Ovary (tissue), 10 donors: ENCODE results near the gene EIF4G2. TPM values are rescaled to one million over a fixed set of nuclear protein-coding genes. Genes with fewer than 3 reads are reported as not detected.
A peak's percentile ranks its signal among the peaks of the same experiment; 100 is the strongest.

ENCODE experiments used
- DNase-seq, 5 donors: peaks; one replicate each; pipeline ENCODE4 v3.0.0-alpha.2; 2019 to 2020
- H3K27ac ChIP-seq, 2 donors: fragments of 200-600 bp; one replicate each; pipeline versions ENCODE4 v1.5.1 to v1.8.0; 2019 to 2022
- H3K27me3 ChIP-seq: fragments of 200-600 bp; one replicate; pipeline ENCODE4 v1.8.0; 2022
- H3K36me3 ChIP-seq: fragments of 200-600 bp; sonication (generic); one replicate; pipeline ENCODE4 v1.5.1; 2019
- H3K4me1 ChIP-seq: one replicate; pipeline ENCODE4 v1.8.1; 2013; ENCODE audit warnings: mild to moderate bottlenecking, moderate library complexity; ENCODE audit not compliant: insufficient read depth
- H3K4me3 ChIP-seq: fragments of 200-600 bp; sonication (generic); one replicate; pipeline ENCODE4 v1.5.1; 2017
- H3K9me3 ChIP-seq, 2 donors: fragments of 200-600 bp in 1 of 2; sonication (generic) in 1 of 2; one replicate each; pipeline versions ENCODE4 v1.5.1 to v1.8.1; 2013 to 2019; ENCODE audit warnings: mild to moderate bottlenecking in 1 of 2, moderate library complexity in 1 of 2
- CTCF ChIP-seq, 3 donors: fragments of 450-650 bp in 2 of 3; fragments of 200-600 bp in 1 of 3; IDR thresholded peaks; one replicate each; pipeline versions ENCODE4 v1.5.1 to v1.8.0; 2016 to 2022; ENCODE audit warnings: antibody characterized with exemption in 3 of 3, mild to moderate bottlenecking in 1 of 3
- EP300 ChIP-seq: sonication (generic); formaldehyde crosslinking; IDR thresholded peaks from one replicate; pipeline ENCODE4 v1.6.1; 2017; ENCODE audit warnings: antibody characterized with exemption
- POLR2A ChIP-seq: fragments of 450-650 bp; IDR thresholded peaks from one replicate; pipeline ENCODE4 v1.6.1; 2017; ENCODE audit warnings: antibody characterized with exemption, mild to moderate bottlenecking, moderate library complexity
- WGBS, 3 donors: extraction: QIAGEN DNeasy Blood & Tissue Kit in 1 of 3; methylation state at CpG; one replicate each; pipeline versions ENCODE4 v1.1.5 to v1.1.7; 2013 to 2017; 5-methylcytosine and 5-hydroxymethylcytosine counted together
- intact Hi-C, 4 donors: fragments of 100-400 bp; cut with DNase I; formaldehyde crosslinking; loops; one replicate each; pipeline versions ENCODE4 v1.11.0 to v1.15.1; 2022 to 2023
- long read RNA-seq, 3 donors: library from polyadenylated mRNA in 2 of 3; unstranded in 2 of 3; transcript quantifications; one replicate each; pipeline ENCODE4 v2.0.0 and lab custom pipeline, GENCODE V29; 2021 to 2026
- polyA plus RNA-seq, 2 donors: library from polyadenylated mRNA; stranded (reverse); fragments of 200-250 nt in 1 of 2; fragments of 350-450 nt in 1 of 2; fragmentation: Illumina TruSeq in 1 of 2; extraction: RNeasy Lipid Tissue Mini Kit (QIAGEN cat#74804) in 1 of 2; gene quantifications; one replicate each; pipeline ENCODE4 v1.2.3, GENCODE V29; 2013 to 2014
- total RNA-seq, 7 donors: library from RNA; depleted of rRNA in 2 of 7; stranded (reverse); fragments of >200 nt in 2 of 7; fragmentation: NEBNext Ultra II Directional in 3 of 7; extraction: Animal tissue kit (Norgen Biotek cat#: 25700) in 3 of 7; gene quantifications; one replicate each; pipeline versions ENCODE4 v1.1.0 to v1.2.4, GENCODE V29; 2016 to 2023
- donor health status: DM: no; HTN: no; CAD: no; lungs with moderate emphysema.
- donor health status: DM: no; HTN: no; CAD: no.
- donor health status: Bipolar disorder and iron deficiency.
- donor health status: DM: yes; HTN: yes; CAD: no.
- donor health status: DM: no; HTN: no; CAD: no.
- donor health status: DM: yes; HTN: yes; CAD: no.

EIF4G2 gene
- total RNA-seq (100 to 1,000 TPM; 206 to 761 (median 582) TPM), polyA plus RNA-seq (100 to 1,000 TPM; 223 to 699 TPM)
- long read RNA-seq, donor 1, transcript EIF4G2-201 (22 exons, 3,978 nt): major isoform, 25 of 211 reads
- long read RNA-seq, donor 1, partial matches to known transcripts: 167 of 211 reads
- long read RNA-seq, donor 1, other reads (novel, unspliced or antisense): 14 of 211 reads
- long read RNA-seq, donor 2, transcript EIF4G2-228 (2 exons, 523 nt): minor isoform, 6 of 341 reads
- long read RNA-seq, donor 2, transcript EIF4G2-204 (3 exons, 690 nt): minor isoform, 17 of 341 reads
- long read RNA-seq, donor 2, transcript EIF4G2-201 (22 exons, 3,978 nt): major isoform, 57 of 341 reads
- long read RNA-seq, donor 2, partial matches to known transcripts: 251 of 341 reads
- long read RNA-seq, donor 2, other reads (novel, unspliced or antisense): 6 of 341 reads
- long read RNA-seq, donor 3, transcript EIF4G2-201 (22 exons, 3,978 nt): major isoform, 676 of 935 reads
- long read RNA-seq, donor 3, transcript EIF4G2-202 (21 exons, 3,346 nt): minor isoform, 66 of 935 reads
- long read RNA-seq, donor 3, partial matches to known transcripts: 129 of 935 reads
- long read RNA-seq, donor 3, other reads (novel, unspliced or antisense): 58 of 935 reads

GRCh38 chr11:10808553-10809372, at the start of gene EIF4G2:
Gene EIF4G2 (minus strand): TSS chr11:10808926.
- peak within 1 kb of the TSS; percentile 94 to 96 for H3K27ac ChIP-seq
- DNase-seq: peak; percentile 98
- peak in 1 of 3 donors; percentile 11 for TF ChIP-seq CTCF (IDR thresholded peaks at IDR 0.05)
- TF ChIP-seq POLR2A: peak; percentile 98
- TF ChIP-seq EP300: no peak
- H3K27me3 ChIP-seq: no peaks in the 10 kb centered on the region
- peaks cover 5% of the 10 kb centered on the region for H3K4me1 ChIP-seq
- peak within 1 kb of the TSS; percentile 99 for H3K4me3 ChIP-seq
- intact Hi-C loops: loop anchor here (2.0 to 10.0 kb wide), 5 partner anchors 39 to 124 kb away; partner anchors contain the start of gene ZBED5 (in 3 of the 4)
- no peaks in the 10 kb centered on the region for H3K36me3 ChIP-seq
- 0 to 1% (median 0%) methylated on average over 63 to 65 of the region's 65 CpGs for WGBS, 3 donors
- H3K9me3 ChIP-seq: no peaks in the 10 kb centered on the region

GRCh38 chr11:10857709-10858438, 49.1 kb upstream of the EIF4G2 start, which contains the start of gene ZBED5:
Gene ZBED5 (minus strand): TSS chr11:10858053. CDS start chr11:10854945, 3,108 bp downstream.
- DNase-seq: peak; percentile 96 to 98 (median 97)
- no peaks in the 10 kb centered on the region for H3K27me3 ChIP-seq
- H3K36me3 ChIP-seq: no peaks in the 10 kb centered on the region
- no peaks in the 10 kb centered on the region for H3K9me3 ChIP-seq
- H3K4me1 ChIP-seq: peaks cover 1% of the 10 kb centered on the region
- intact Hi-C loops: loop anchor here in 3 of 4 donors (2.0 to 10.0 kb wide), 2 partner anchors 49 to 53 kb away; partner anchors contain the start of gene EIF4G2 (in 3 of the 3)
- TF ChIP-seq POLR2A (peak; percentile 95), CTCF (IDR thresholded peaks at IDR 0.05) (peak in 2 of 3 donors; percentile 43 to 53), EP300 (peak; percentile 27)
- peak within 1 kb of the TSS; percentile 74 for H3K4me3 ChIP-seq
- peak within 1 kb of the TSS; percentile 89 to 98 for H3K27ac ChIP-seq
- WGBS, 3 donors: 0% methylated on average over 54 to 59 of the region's 59 CpGs

- Histone ChIP-seq H3K27me3 (no peaks in the 10 kb centered on the region), H3K4me3 (peak overlapping the region; percentile 74), H3K9me3 (no peaks in the 10 kb centered on the region), H3K27ac (peak overlapping the region; percentile 89 to 98), H3K36me3 (no peaks in the 10 kb centered on the region), H3K4me1 (peaks cover 1% of the 10 kb centered on the region)
- TF ChIP-seq POLR2A: no peak
- TF ChIP-seq EP300: no peak
- TF ChIP-seq CTCF (IDR thresholded peaks at IDR 0.05): no peak
- peak in 3 of 5 donors; percentile 31 to 51 (median 35) for DNase-seq
- WGBS, 3 donors: 0 to 1% (median 0%) methylated on average over 14 of the region's 14 CpGs
- intact Hi-C loops: loop anchor here in 1 of 4 donors (10.0 kb wide), 1 partner anchor 53 kb away; the partner anchor contains the start of gene EIF4G2
Measured at GRCh38 chr11:10857459-10857708, 48.7 kb upstream of the EIF4G2 start.
